H1 (cell line): ENCODE results near the gene MROH8. TPM values are rescaled to one million over a fixed set of nuclear protein-coding genes. Genes with fewer than 3 reads are reported as not detected.

Experiments used
- CTCF ChIA-PET: fragments of 300-600 bp; sonication (Branson Sonifier 250); formaldehyde crosslinking; loops from one replicate; lab custom pipeline; 2021; ENCODE audit not compliant: partially characterized antibody; lab: Charles Lee
- POLR2A ChIA-PET: fragments of 300-600 bp; sonication (Branson Sonifier 250); formaldehyde crosslinking; loops from one replicate; lab custom pipeline; 2021; ENCODE audit warnings: inconsistent platforms; ENCODE audit not compliant: partially characterized antibody; lab: Charles Lee
- DNase-seq, 2 experiments: peaks; one replicate each; pipeline versions ENCODE4 v3.0.0 to v3.0.0-alpha.2; 2010 to 2022; ENCODE audit warnings: low spot score in 2 of 2, low read depth in 1 of 2, mixed read lengths in 1 of 2
- FAIRE-seq: peaks from 2 replicates; lab custom pipeline; 2011; peaks lifted over from hg19 to GRCh38; lab: Jason Lieb, UNC
- H2AFZ ChIP-seq: 2 replicates; pipeline ENCODE4 v1.8.1; 2012; ENCODE audit warnings: low read length, inconsistent platforms
- H2AK5ac ChIP-seq: 2 replicates; pipeline ENCODE4 v1.6.1; 2013; ENCODE audit warnings: low read depth, low read length
- H2BK120ac ChIP-seq: replicated peaks from 2 replicates; pipeline ENCODE3; 2013; ENCODE audit warnings: low read depth, low read length, inconsistent platforms
- H2BK12ac ChIP-seq: 2 replicates; pipeline ENCODE4 v1.6.1; 2013; ENCODE audit warnings: low read depth, low read length
- H2BK15ac ChIP-seq: 2 replicates; pipeline ENCODE4 v1.6.1; 2013; ENCODE audit warnings: low read length
- H2BK20ac ChIP-seq: 2 replicates; pipeline ENCODE4 v1.6.1; 2013; ENCODE audit warnings: low read length
- H2BK5ac ChIP-seq: 2 replicates; pipeline ENCODE4 v1.6.1; 2013; ENCODE audit warnings: low read depth, low read length
- H3K14ac ChIP-seq: 2 replicates; pipeline ENCODE4 v1.6.1; 2013; ENCODE audit warnings: inconsistent platforms; ENCODE audit not compliant: insufficient read length
- H3K18ac ChIP-seq: 2 replicates; pipeline ENCODE4 v1.6.1; 2013; ENCODE audit warnings: low read length; ENCODE audit errors: extremely low read depth
- H3K23ac ChIP-seq: 2 replicates; pipeline ENCODE4 v1.6.1; 2013; ENCODE audit warnings: inconsistent platforms; ENCODE audit not compliant: insufficient read length
- H3K23me2 ChIP-seq: 2 replicates; pipeline ENCODE4 v1.6.1; 2013; ENCODE audit warnings: low read depth, low read length
- H3K27ac ChIP-seq: 2 replicates; pipeline ENCODE4 v1.6.1; 2011; ENCODE audit warnings: low read depth, low read length, inconsistent platforms
- H3K27me3 ChIP-seq, 4 experiments: replicated peaks in 1 of 4; 1 replicate in 1 of 4; 2 replicates in 3 of 4; pipeline versions ENCODE4 v1.6.1 to v1.8.1; 2011 to 2013; ENCODE audit warnings: low read length in 3 of 4, mild to moderate bottlenecking in 3 of 4, inconsistent platforms in 2 of 4, mixed read lengths in 2 of 4, moderate library complexity in 1 of 4; ENCODE audit not compliant: control insufficient read depth in 3 of 4, insufficient read depth in 3 of 4; ENCODE audit errors: extremely low read depth in 1 of 4
- H3K36me3 ChIP-seq, 4 experiments: 2 replicates each; pipeline versions ENCODE4 v1.6.1 to v1.8.1; 2011 to 2013; ENCODE audit warnings: mild to moderate bottlenecking in 4 of 4, low read length in 3 of 4, moderate library complexity in 2 of 4, control low read depth in 1 of 4, inconsistent platforms in 1 of 4; ENCODE audit not compliant: insufficient read depth in 4 of 4, control insufficient read depth in 2 of 4
- H3K4ac ChIP-seq: replicated peaks from 2 replicates; pipeline ENCODE3; 2013; ENCODE audit warnings: low read length, low read depth, mixed read lengths, inconsistent platforms; ENCODE audit not compliant: insufficient read length
- H3K4me1 ChIP-seq, 4 experiments: replicated peaks in 1 of 4; 1 replicate in 1 of 4; 2 replicates in 3 of 4; pipeline versions ENCODE4 v1.6.1 to v1.8.1; 2011 to 2013; ENCODE audit warnings: low read length in 3 of 4, inconsistent platforms in 2 of 4, mixed read lengths in 1 of 4; ENCODE audit not compliant: insufficient read depth in 4 of 4, control insufficient read depth in 3 of 4
- H3K4me2 ChIP-seq, 2 experiments: 2 replicates each; pipeline versions ENCODE4 v1.6.1 to v1.8.1; 2011 to 2013; ENCODE audit warnings: low read depth in 2 of 2, low read length in 2 of 2, control low read depth in 1 of 2, inconsistent platforms in 1 of 2, mild to moderate bottlenecking in 1 of 2; ENCODE audit not compliant: insufficient read depth in 1 of 2
- H3K4me3 ChIP-seq, 4 experiments: fragments of 200-600, 300-600 bp in 1 of 4; sonication (generic), shearing (Covaris generic), sonication (Bioruptor Twin) in 1 of 4; 2 replicates each; pipeline versions ENCODE4 v1.5.1 to v1.8.1; 2011 to 2016; ENCODE audit warnings: low read length in 4 of 4, low read depth in 3 of 4, control low read depth in 2 of 4, inconsistent platforms in 2 of 4, mild to moderate bottlenecking in 2 of 4, mixed read lengths in 1 of 4, moderate library complexity in 1 of 4; ENCODE audit not compliant: insufficient read depth in 2 of 4; ENCODE audit errors: extremely low read depth in 1 of 4
- H3K56ac ChIP-seq: replicated peaks from 2 replicates; pipeline ENCODE3; 2013; ENCODE audit warnings: low read depth, mild to moderate bottlenecking, mixed read lengths, low read length, inconsistent platforms; ENCODE audit not compliant: insufficient read length
- H3K79me1 ChIP-seq: 2 replicates; pipeline ENCODE4 v1.6.1; 2013; ENCODE audit warnings: low read depth, low read length, control low read depth
- H3K79me2 ChIP-seq, 2 experiments: 2 replicates each; pipeline versions ENCODE4 v1.6.1 to v1.8.1; 2012 to 2013; ENCODE audit warnings: low read length in 2 of 2, mild to moderate bottlenecking in 2 of 2, inconsistent platforms in 1 of 2; ENCODE audit not compliant: insufficient read depth in 2 of 2, control insufficient read depth in 1 of 2
- H3K9ac ChIP-seq, 4 experiments: replicated peaks in 1 of 4; 1 replicate in 1 of 4; 2 replicates in 3 of 4; pipeline versions ENCODE4 v1.6.1 to v1.8.1; 2011 to 2013; ENCODE audit warnings: low read depth in 3 of 4, low read length in 3 of 4, control low read depth in 2 of 4, mild to moderate bottlenecking in 2 of 4, moderate library complexity in 2 of 4, inconsistent platforms in 1 of 4; ENCODE audit errors: extremely low read depth in 1 of 4
- H3K9me3 ChIP-seq, 2 experiments: 2 replicates each; pipeline versions ENCODE4 v1.6.1 to v1.8.1; 2012 to 2013; ENCODE audit warnings: mild to moderate bottlenecking in 2 of 2, moderate library complexity in 2 of 2, control low read depth in 1 of 2, inconsistent platforms in 1 of 2, low read depth in 1 of 2, low read length in 1 of 2, mixed read lengths in 1 of 2; ENCODE audit not compliant: insufficient read depth in 2 of 2
- H4K20me1 ChIP-seq, 2 experiments: replicated peaks in 1 of 2; 2 replicates each; pipeline versions ENCODE3 to v1.8.1; 2011 to 2013; ENCODE audit warnings: inconsistent platforms in 2 of 2, low read length in 2 of 2, mild to moderate bottlenecking in 1 of 2; ENCODE audit not compliant: insufficient read depth in 2 of 2, control insufficient read depth in 1 of 2
- H4K5ac ChIP-seq: 2 replicates; pipeline ENCODE4 v1.6.1; 2013; ENCODE audit warnings: low read length, low read depth, mixed read lengths, inconsistent platforms; ENCODE audit not compliant: insufficient read length
- H4K8ac ChIP-seq: 2 replicates; pipeline ENCODE4 v1.8.0; 2013; ENCODE audit warnings: mild to moderate bottlenecking, moderate library complexity, low read length, inconsistent platforms; ENCODE audit not compliant: insufficient read depth; ENCODE audit errors: extremely low read depth
- H4K91ac ChIP-seq: replicated peaks from 2 replicates; pipeline ENCODE3; 2013; ENCODE audit warnings: low read length, mixed read lengths, inconsistent platforms; ENCODE audit not compliant: insufficient read length
- ASH2L ChIP-seq: fragments of 200-600, 300-600 bp; sonication (generic); IDR thresholded peaks from one replicate; pipeline ENCODE4 v1.7.1; 2017; ENCODE audit warnings: low read length
- CBX8 ChIP-seq: fragments of 300-800, 300-1000 bp; sonication (generic); IDR thresholded peaks from 2 replicates; pipeline ENCODE4 v1.7.1; 2016; ENCODE audit warnings: low read depth, low read length, borderline replicate concordance
- CREB1 ChIP-seq: IDR thresholded peaks from 2 replicates; pipeline ENCODE4 v1.6.1; 2012; ENCODE audit warnings: inconsistent platforms
- GTF2F1 ChIP-seq: IDR thresholded peaks from 2 replicates; pipeline ENCODE4 v1.6.1; 2012; ENCODE audit warnings: low read depth, low read length, improper control_type of control experiment, borderline replicate concordance
- SIRT6 ChIP-seq: IDR thresholded peaks from one replicate; pipeline ENCODE4 v1.7.1; 2012; ENCODE audit warnings: low read length, inconsistent platforms
- TAF7 ChIP-seq: optimal IDR thresholded peaks from 2 replicates; pipeline ENCODE3; 2011; ENCODE audit warnings: low read depth, mild to moderate bottlenecking, inconsistent platforms, low read length, moderate library complexity, borderline replicate concordance
- WGBS, 2 experiments: shearing (Covaris generic) in 1 of 2; methylation state at CpG; one replicate each; pipeline versions ENCODE4 v1.1.6 to v1.1.7; 2013 to 2015; ENCODE audit warnings: low lambda C conversion rate in 2 of 2, mixed read lengths in 2 of 2, inconsistent platforms in 1 of 2, low coverage in 1 of 2, missing lambda C conversion rate in 1 of 2; ENCODE audit not compliant: insufficient replicate concordance in 2 of 2, insufficient coverage in 1 of 2, insufficient read length in 1 of 2; ENCODE audit errors: extremely low coverage in 1 of 2, missing lambda C conversion rate in 1 of 2; 5-methylcytosine and 5-hydroxymethylcytosine counted together
- polyA plus RNA-seq, 7 experiments: library from polyadenylated mRNA; depleted of rRNA in 3 of 7; stranded (reverse) in 5 of 7; unstranded in 2 of 7; fragments of >200 nt in 5 of 7; fragments of 200-250 nt in 2 of 7; gene quantifications; 1 replicate in 5 of 7; 2 replicates in 1 of 7; 4 replicates in 1 of 7; pipeline versions ENCODE4 v1.2.1 to v1.2.3, GENCODE V29; 2011 to 2013; ENCODE audit warnings: missing spikeins in 2 of 7, mixed read lengths in 2 of 7
- total RNA-seq: library from RNA; stranded (reverse); fragmentation: NEBNext Ultra II Directional; extraction: Animal tissue kit (Norgen Biotek cat#: 25700); gene quantifications from 2 replicates; pipeline ENCODE4 v1.2.1, GENCODE V29; 2021

The MROH8 gene
- total and polyA plus RNA-seq, 2 of the 8 experiments (the other 6 are each of a cell fraction or from before 2014, with no cell fraction given) = 0.50 to 0.86 TPM

- Histone ChIP-seq H2AK5ac (no peak overlapping the region), H3K23me2 (no peaks in the 10 kb centered on the region), H4K91ac (no peak overlapping the region), H3K4me2 (no peak overlapping the region), H3K18ac (no peak overlapping the region), H4K8ac (no peak overlapping the region), H3K27ac (no peak overlapping the region), H4K5ac (no peak overlapping the region), H2BK15ac (no peak overlapping the region), H2BK20ac (no peak overlapping the region), H2AFZ (no peak overlapping the region), H3K4ac (no peak overlapping the region), H4K20me1 (no peaks in the 10 kb centered on the region)
- no peak for DNase-seq
- CTCF ChIA-PET = no interaction called here
- no peak for TF ChIP-seq CREB1
- TF ChIP-seq SIRT6 = no peak
- TF ChIP-seq ASH2L = no peak
- no peak for TF ChIP-seq CBX8
- TF ChIP-seq GTF2F1 = no peak
- no peak for TF ChIP-seq TAF7
- TF ChIP-seq, all 59 proteins: peak for 0
- Histone ChIP-seq H3K4me1 (no peaks in the 10 kb centered on the region), H3K9ac (no peak overlapping the region), H3K9me3 (no peaks in the 10 kb centered on the region), H3K79me1 (no peaks in the 10 kb centered on the region), H3K14ac (no peak overlapping the region), H2BK5ac (no peak overlapping the region), H3K27me3 (no peaks in the 10 kb centered on the region), H3K4me3 (no peak overlapping the region), H3K79me2 (no peaks in the 10 kb centered on the region), H3K36me3 (no peaks in the 10 kb centered on the region), H3K56ac (no peak overlapping the region), H2BK12ac (no peak overlapping the region), H2BK120ac (no peak overlapping the region), H3K23ac (no peak overlapping the region)
- POLR2A ChIA-PET = no interaction called here
- WGBS, 2 experiments = 86% methylated on average over 4 of the region's 4 CpGs; no CpG with 5 or more reads in 1 of the 2 experiments
- no peak for FAIRE-seq
Measured at GRCh38 chr20:37137547-37137946, 41.8 kb downstream of the MROH8 start.
